DND-41 (cell line): ENCODE data around the gene TMEM88.

ENCODE experiments used
- ATAC-seq: fragments of 200-7000 bp; cut with Tn5 transposase; 3 replicates; pipeline ENCODE4 v1.9.1; 2021; ENCODE audit warnings: low read depth; ENCODE audit not compliant: insufficient read depth
- DNase-seq: peaks from one replicate; pipeline ENCODE4 v3.0.0-alpha.2; 2020
- H2AFZ ChIP-seq: 2 replicates; pipeline ENCODE4 v1.6.0; 2012; ENCODE audit warnings: low read depth, low read length
- H3K27ac ChIP-seq: 2 replicates; pipeline ENCODE4 v1.5.1; 2012; ENCODE audit warnings: low read length, inconsistent platforms
- H3K27me3 ChIP-seq: fragments of 200-600 bp; sonication (generic); 2 replicates; pipeline ENCODE4 v1.6.0; 2012; ENCODE audit warnings: low read length, mild to moderate bottlenecking, inconsistent platforms; ENCODE audit not compliant: insufficient read depth, poor library complexity
- H3K36me3 ChIP-seq: 2 replicates; pipeline ENCODE4 v1.5.1; 2012; ENCODE audit warnings: low read length, inconsistent platforms; ENCODE audit not compliant: insufficient read depth
- H3K4me1 ChIP-seq: 2 replicates; pipeline ENCODE4 v1.5.1; 2012; ENCODE audit warnings: mild to moderate bottlenecking, low read length; ENCODE audit not compliant: insufficient read depth
- H3K4me2 ChIP-seq: 2 replicates; pipeline ENCODE4 v1.6.0; 2012; ENCODE audit warnings: mild to moderate bottlenecking, moderate library complexity, low read length, inconsistent platforms; ENCODE audit not compliant: insufficient read depth
- H3K4me3 ChIP-seq, 2 experiments: fragments of 200-600 bp in 1 of 2; shearing (Covaris generic) in 1 of 2; 2 replicates each; pipeline ENCODE4 v1.5.1; 2012 to 2016; ENCODE audit warnings: inconsistent platforms in 2 of 2, low read length in 2 of 2, mild to moderate bottlenecking in 2 of 2, low read depth in 1 of 2, moderate library complexity in 1 of 2
- H3K79me2 ChIP-seq: 2 replicates; pipeline ENCODE4 v1.6.0; 2012; ENCODE audit warnings: low read length, inconsistent platforms; ENCODE audit not compliant: insufficient read depth
- H3K9ac ChIP-seq: 2 replicates; pipeline ENCODE4 v1.6.0; 2012; ENCODE audit warnings: low read depth, mild to moderate bottlenecking, inconsistent platforms, low read length, moderate library complexity
- H3K9me3 ChIP-seq: 2 replicates; pipeline ENCODE4 v1.5.1; 2012; ENCODE audit warnings: low read length, moderate library complexity, mild to moderate bottlenecking, inconsistent platforms; ENCODE audit not compliant: insufficient read depth, severe bottlenecking
- H4K20me1 ChIP-seq: 2 replicates; pipeline ENCODE4 v1.6.0; 2012; ENCODE audit warnings: low read length; ENCODE audit not compliant: insufficient read depth
- CTCF ChIP-seq: IDR thresholded peaks from 2 replicates; pipeline ENCODE4 v1.5.1; 2012; ENCODE audit warnings: borderline replicate concordance, low read length, moderate library complexity, mild to moderate bottlenecking; ENCODE audit not compliant: poor library complexity, severe bottlenecking; ENCODE audit errors: extremely low read depth
- EZH2 ChIP-seq: IDR thresholded peaks from 3 replicates; pipeline ENCODE4 v1.6.1; 2012; ENCODE audit warnings: borderline replicate concordance, low read depth, mild to moderate bottlenecking, moderate library complexity, low read length, inconsistent platforms; ENCODE audit not compliant: severe bottlenecking

Gene TMEM88

GRCh38 chr17:7856811-7857712 lies 2.2 kb downstream of the TMEM88 start, which contains the start of gene NAA38:
NAA38 (minus strand) TSS chr17:7857559; CDS start chr17:7857463, 96 bp downstream.
- H4K20me1 ChIP-seq = peaks cover 2% of the 10 kb centered on the region; the same call in 1 of the 2 replicates
- H2AFZ ChIP-seq = peak within 1 kb of the TSS; percentile 96
- DNase-seq (peak; percentile 97), ATAC-seq (peak; percentile 91)
- H3K4me1 ChIP-seq = peaks cover 40% of the 10 kb centered on the region
- H3K27me3 ChIP-seq = no peaks in the 10 kb centered on the region
- peaks cover 38% of the 10 kb centered on the region for H3K36me3 ChIP-seq
- peak within 1 kb of the TSS; percentile 79 for H3K9ac ChIP-seq
- no peaks in the 10 kb centered on the region for H3K9me3 ChIP-seq
- H3K79me2 ChIP-seq = peaks cover 35% of the 10 kb centered on the region
- peak within 1 kb of the TSS; percentile 73 to 83 for H3K4me3 ChIP-seq
- TF ChIP-seq CTCF (peak; percentile 36), EZH2 (no peak)
- peak within 1 kb of the TSS; percentile 100 for H3K4me2 ChIP-seq
- peak within 1 kb of the TSS; percentile 98 for H3K27ac ChIP-seq

GRCh38 chr17:7857713-7858521 lies 3.1 kb downstream of the TMEM88 start, which contains the start of gene CYB5D1:
CYB5D1 (plus strand) TSS chr17:7858003; CDS start chr17:7858135, 132 bp downstream.
- Histone ChIP-seq H3K4me3 (peak within 1 kb of the TSS; percentile 73 to 83), H4K20me1 (peaks cover 2% of the 10 kb centered on the region; the same call in 1 of the 2 replicates), H3K79me2 (peaks cover 35% of the 10 kb centered on the region), H3K9me3 (no peaks in the 10 kb centered on the region), H2AFZ (peak within 1 kb of the TSS; percentile 96), H3K4me1 (peaks cover 38% of the 10 kb centered on the region), H3K36me3 (peaks cover 30% of the 10 kb centered on the region), H3K27me3 (no peaks in the 10 kb centered on the region), H3K9ac (peak within 1 kb of the TSS; percentile 79), H3K4me2 (peak within 1 kb of the TSS; percentile 100), H3K27ac (peak within 1 kb of the TSS; percentile 98)
- ATAC-seq (peak; percentile 55), DNase-seq (peak; percentile 93)
- TF ChIP-seq CTCF (peak; percentile 22), EZH2 (no peak)

- Histone ChIP-seq H3K4me3 (peak overlapping the region; percentile 73 to 83), H3K4me1 (peaks cover 38% of the 10 kb centered on the region), H3K27me3 (no peaks in the 10 kb centered on the region), H3K36me3 (peaks cover 26% of the 10 kb centered on the region), H3K27ac (peak overlapping the region; percentile 98), H4K20me1 (no peaks in the 10 kb centered on the region; the same call in 1 of the 2 replicates), H3K4me2 (peak overlapping the region; percentile 100), H3K9ac (peak overlapping the region; percentile 79), H3K9me3 (no peaks in the 10 kb centered on the region), H3K79me2 (peaks cover 35% of the 10 kb centered on the region), H2AFZ (peak overlapping the region; percentile 96)
- DNase-seq (no peak), ATAC-seq (no peak)
- TF ChIP-seq EZH2 (no peak), CTCF (no peak)
Observed at GRCh38 chr17:7858522-7858810, 3.6 kb downstream of the TMEM88 start.
